ENCODE results near the gene NCAM2.

GRCh38 chr21:21122680-21123079, 124.5 kb downstream of the NCAM2 start:
- TF ChIP-seq CTCF (IDR thresholded peaks at IDR 0.05 in 8 of 11, conservative IDR thresholded peaks at IDR 0.05 in 3 of 11) (no peak), POLR2A (IDR thresholded peaks at IDR 0.05) (no peak)
